Measurements from ENCODE around the gene PRDX1. TPM values are rescaled to one million over a fixed set of nuclear protein-coding genes. Genes with fewer than 3 reads are reported as not detected.
"Not testable (repeated sequence)": the region's sequence is repeated elsewhere in the genome, so short reads cannot be mapped to it uniquely, and the experiment has no call there.

Gene PRDX1
- total and polyA plus RNA-seq, 8 donors: 49.3 to 142 (median 84.4) TPM

DNA sequence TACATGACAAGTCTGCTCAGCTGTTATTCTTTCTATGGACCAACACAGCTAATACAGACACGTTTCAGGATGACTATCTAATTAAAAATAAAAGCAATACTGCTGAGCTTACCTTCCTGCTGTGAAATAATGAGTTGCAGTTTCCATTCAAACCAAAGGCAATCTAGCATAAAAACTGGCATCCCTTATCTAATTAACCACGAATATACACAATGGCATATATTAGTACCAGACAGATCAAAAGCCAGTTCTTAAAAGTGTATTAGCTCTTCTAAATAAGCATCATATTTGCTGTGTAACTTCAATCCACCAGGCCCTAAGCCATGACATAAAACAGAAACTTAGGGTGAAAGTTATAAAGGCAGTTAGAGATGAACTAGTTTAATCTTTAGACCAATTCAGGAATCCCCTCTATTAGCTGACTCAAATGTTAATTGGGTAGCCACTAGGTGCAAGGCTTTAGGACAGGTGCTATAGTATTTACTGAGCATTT, 51.3 kb downstream of the PRDX1 start:
- Histone ChIP-seq H3K36me3 (no peaks in the 10 kb centered on the region), H3K4me1 (no peaks in the 10 kb centered on the region), H3K4me3 (no peak overlapping the region), H3K9me3 (no peaks in the 10 kb centered on the region), H3K27me3 (no peaks in the 10 kb centered on the region), H3K27ac (no peak overlapping the region)
- DNase-seq: no peak
- FAIRE-seq: no peak
- TF ChIP-seq, protein P1, sequence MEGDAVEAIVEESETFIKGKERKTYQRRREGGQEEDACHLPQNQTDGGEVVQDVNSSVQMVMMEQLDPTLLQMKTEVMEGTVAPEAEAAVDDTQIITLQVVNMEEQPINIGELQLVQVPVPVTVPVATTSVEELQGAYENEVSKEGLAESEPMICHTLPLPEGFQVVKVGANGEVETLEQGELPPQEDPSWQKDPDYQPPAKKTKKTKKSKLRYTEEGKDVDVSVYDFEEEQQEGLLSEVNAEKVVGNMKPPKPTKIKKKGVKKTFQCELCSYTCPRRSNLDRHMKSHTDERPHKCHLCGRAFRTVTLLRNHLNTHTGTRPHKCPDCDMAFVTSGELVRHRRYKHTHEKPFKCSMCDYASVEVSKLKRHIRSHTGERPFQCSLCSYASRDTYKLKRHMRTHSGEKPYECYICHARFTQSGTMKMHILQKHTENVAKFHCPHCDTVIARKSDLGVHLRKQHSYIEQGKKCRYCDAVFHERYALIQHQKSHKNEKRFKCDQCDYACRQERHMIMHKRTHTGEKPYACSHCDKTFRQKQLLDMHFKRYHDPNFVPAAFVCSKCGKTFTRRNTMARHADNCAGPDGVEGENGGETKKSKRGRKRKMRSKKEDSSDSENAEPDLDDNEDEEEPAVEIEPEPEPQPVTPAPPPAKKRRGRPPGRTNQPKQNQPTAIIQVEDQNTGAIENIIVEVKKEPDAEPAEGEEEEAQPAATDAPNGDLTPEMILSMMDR (IDR thresholded peaks at IDR 0.05): no peak
- 46 to 51% methylated on average over 2 of the region's 2 CpGs for WGBS, 2 donors
- intact Hi-C loops (cut with DNase I): no loop called here
- ATAC-seq: no peak

DNA sequence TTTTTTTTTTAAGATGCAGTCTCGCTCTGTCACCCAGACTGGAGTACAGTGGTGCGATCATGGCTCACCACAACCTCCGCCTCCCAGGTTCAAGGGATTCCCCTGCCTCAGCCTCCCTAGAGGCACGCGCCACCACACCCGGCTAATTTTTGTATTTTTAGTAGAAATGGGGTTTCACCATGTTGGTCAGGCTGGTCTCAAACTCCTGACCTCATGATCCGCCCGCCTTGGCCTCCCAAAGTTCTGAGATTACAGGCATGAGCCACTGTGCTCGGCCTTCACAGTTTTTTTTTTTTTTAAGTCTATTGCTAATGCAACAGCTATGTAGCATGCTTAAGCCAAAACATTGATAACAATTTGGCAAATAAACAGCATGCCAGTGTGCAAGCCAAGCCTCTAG, 54.3 kb downstream of the PRDX1 start:
- FAIRE-seq; H3K27me3 ChIP-seq; ATAC-seq; H3K9me3 ChIP-seq; H3K4me3 ChIP-seq; intact Hi-C loops (cut with DNase I); DNase-seq; H3K4me1 ChIP-seq; H3K27ac ChIP-seq; H3K36me3 ChIP-seq: not testable (repeated sequence)
- WGBS, 2 donors: 88 to 95% methylated on average over 9 of the region's 9 CpGs

DNA sequence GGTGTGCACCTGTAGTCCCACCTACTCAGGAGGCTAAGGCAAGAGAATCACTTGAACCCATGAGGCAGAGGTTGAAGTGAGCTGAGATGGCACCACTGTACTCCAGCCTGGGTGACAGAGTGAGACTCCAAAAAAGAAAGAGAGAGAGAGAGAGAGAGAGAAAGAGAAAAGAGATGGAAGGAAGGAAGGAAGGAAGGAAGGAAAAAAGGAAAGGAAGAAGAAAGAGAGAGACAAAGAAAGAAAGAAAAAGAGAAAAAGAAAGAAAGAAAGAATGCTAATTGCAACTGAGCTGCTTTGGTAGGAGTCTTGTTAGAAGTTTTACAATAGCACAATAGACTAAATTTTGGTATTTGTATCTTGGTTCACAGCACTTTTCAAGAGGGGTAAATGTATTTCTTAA, 56.4 kb downstream of the PRDX1 start:
- TF ChIP-seq, protein P1 (IDR thresholded peaks at IDR 0.05): no peak
- Histone ChIP-seq H3K4me1 (no peaks in the 10 kb centered on the region), H3K4me3 (no peak overlapping the region), H3K27ac (no peak overlapping the region), H3K9me3 (no peaks in the 10 kb centered on the region), H3K27me3 (no peaks in the 10 kb centered on the region), H3K36me3 (no peaks in the 10 kb centered on the region)
- no peak for ATAC-seq
- intact Hi-C loops (cut with DNase I): no loop called here
- FAIRE-seq: no peak
- DNase-seq: no peak

Other genes with a start within 250 kb of the PRDX1 start
- gene HPDL, start 195.0 kb downstream of the PRDX1 start, total RNA-seq: under 1 TPM in 5 of 6 donors, not detected in 1; 0.14 to 0.85 (median 0.31) TPM
- gene HPDL, start 195.0 kb downstream of the PRDX1 start, polyA plus RNA-seq: under 1 TPM; 0.23 TPM
- 1 to 10 TPM; 2.4 to 4.4 (median 3.4) TPM for gene TOE1, start 181.7 kb downstream of the PRDX1 start, total RNA-seq
- gene TOE1, start 181.7 kb downstream of the PRDX1 start, polyA plus RNA-seq: 1 to 10 TPM; 4.8 to 8.2 TPM
- 10 to 100 TPM in 5 of 6 donors, 1 to 10 TPM in 1; 9.5 to 13.9 (median 11.7) TPM for gene MUTYH, start 181.4 kb downstream of the PRDX1 start, total RNA-seq
- 10 to 100 TPM; 31.6 to 44.2 TPM for gene MUTYH, start 181.4 kb downstream of the PRDX1 start, polyA plus RNA-seq
- 1 to 10 TPM; 1.9 to 3.6 (median 2.6) TPM for gene TESK2, start 30.7 kb downstream of the PRDX1 start, total RNA-seq
- 1 to 10 TPM; 1.5 to 3.2 TPM for gene TESK2, start 30.7 kb downstream of the PRDX1 start, polyA plus RNA-seq
- 1 to 10 TPM; 1.2 to 4.0 (median 2.2) TPM for gene CCDC163, start 21.8 kb downstream of the PRDX1 start, total RNA-seq
- 1 to 10 TPM; 3.2 to 4.6 TPM for gene CCDC163, start 21.8 kb downstream of the PRDX1 start, polyA plus RNA-seq
- gene MMACHC, start 21.6 kb downstream of the PRDX1 start, total RNA-seq: 1 to 10 TPM; 3.2 to 5.7 (median 4.0) TPM
- 1 to 10 TPM; 1.2 to 1.5 TPM for gene MMACHC, start 21.6 kb downstream of the PRDX1 start, polyA plus RNA-seq
- 100 to 1,000 TPM in 3 of 6 donors, 10 to 100 TPM in 3; 77.6 to 127 (median 110) TPM for gene AKR1A1, start 28.9 kb upstream of the PRDX1 start, total RNA-seq
- 100 to 1,000 TPM; 133 to 138 TPM for gene AKR1A1, start 28.9 kb upstream of the PRDX1 start, polyA plus RNA-seq
- 10 to 100 TPM; 14.5 to 29.5 (median 21.7) TPM for gene NASP, start 62.2 kb upstream of the PRDX1 start, total RNA-seq
- 100 to 1,000 TPM in 1 of 2 donors, 10 to 100 TPM in 1; 55.6 to 113 TPM for gene NASP, start 62.2 kb upstream of the PRDX1 start, polyA plus RNA-seq
- gene CCDC17, start 102.2 kb upstream of the PRDX1 start, total RNA-seq: 1 to 10 TPM in 3 of 6 donors, under 1 TPM in 3; 0.64 to 1.6 (median 1.1) TPM
- gene CCDC17, start 102.2 kb upstream of the PRDX1 start, polyA plus RNA-seq: 1 to 10 TPM; 2.1 to 2.3 TPM
- 10 to 100 TPM; 50.9 to 84.3 (median 55.8) TPM for gene GPBP1L1, start 164.6 kb upstream of the PRDX1 start, total RNA-seq
- gene GPBP1L1, start 164.6 kb upstream of the PRDX1 start, polyA plus RNA-seq: 10 to 100 TPM; 21.9 to 41.7 TPM
- gene TMEM69, start 166.3 kb upstream of the PRDX1 start, total RNA-seq: 10 to 100 TPM in 1 of 6 donors, 1 to 10 TPM in 5; 5.7 to 11.2 (median 7.9) TPM
- gene TMEM69, start 166.3 kb upstream of the PRDX1 start, polyA plus RNA-seq: 10 to 100 TPM in 1 of 2 donors, 1 to 10 TPM in 1; 5.9 to 13.6 TPM
- 10 to 100 TPM in 1 of 6 donors, 1 to 10 TPM in 5; 7.3 to 11.3 (median 9.0) TPM for gene IPP, start 228.8 kb upstream of the PRDX1 start, total RNA-seq
- 1 to 10 TPM; 3.1 to 3.5 TPM for gene IPP, start 228.8 kb upstream of the PRDX1 start, polyA plus RNA-seq